ENCODE data around the gene NMD3.
A peak's percentile ranks its signal among the peaks of the same experiment; 100 is the strongest.
"Not testable (repeated sequence)": the region's sequence is repeated elsewhere in the genome, so short reads cannot be mapped to it uniquely, and the experiment has no call there.

The NMD3 gene

DNA sequence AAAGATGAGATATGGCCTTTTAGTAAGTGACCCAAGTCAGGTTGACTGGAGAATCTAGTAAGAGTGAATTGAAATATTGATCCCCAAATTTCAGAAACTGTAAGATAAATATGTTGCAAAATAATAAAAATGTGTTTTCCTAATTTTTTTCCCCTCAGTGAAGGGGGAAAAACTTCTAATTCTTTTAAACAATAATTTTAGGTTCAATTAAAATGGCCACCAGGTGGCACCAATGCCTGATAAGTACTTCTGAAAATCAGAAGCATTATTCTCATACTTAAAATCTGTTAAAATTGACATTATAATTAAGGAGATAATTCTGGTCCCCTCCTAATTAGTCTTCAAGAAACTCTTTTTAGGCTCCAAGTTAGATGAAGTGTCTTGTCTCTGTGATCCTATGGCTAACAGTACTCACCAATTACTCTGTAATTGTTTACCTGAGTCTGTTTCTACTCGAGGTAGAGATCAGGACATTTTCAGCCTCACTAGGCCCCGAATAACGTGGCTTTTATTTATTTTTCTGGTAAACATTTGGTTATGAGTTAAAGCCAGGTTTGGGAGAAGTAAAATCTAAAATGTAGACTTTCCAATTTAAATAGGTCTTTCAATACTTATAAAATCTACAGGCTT lies 52.6 kb downstream of the NMD3 start:
- DNase-seq (ENCODE audit: insufficient read length, low spot score): no peak
- TF ChIP-seq CTCF (IDR thresholded peaks at IDR 0.05; ENCODE audit: insufficient read depth, missing control alignments): peak; percentile 42
- peak; percentile 41 for FAIRE-seq

GRCh38 chr3:161274691-161275298 lies 53.7 kb downstream of the NMD3 start:
- FAIRE-seq: no peak

DNA sequence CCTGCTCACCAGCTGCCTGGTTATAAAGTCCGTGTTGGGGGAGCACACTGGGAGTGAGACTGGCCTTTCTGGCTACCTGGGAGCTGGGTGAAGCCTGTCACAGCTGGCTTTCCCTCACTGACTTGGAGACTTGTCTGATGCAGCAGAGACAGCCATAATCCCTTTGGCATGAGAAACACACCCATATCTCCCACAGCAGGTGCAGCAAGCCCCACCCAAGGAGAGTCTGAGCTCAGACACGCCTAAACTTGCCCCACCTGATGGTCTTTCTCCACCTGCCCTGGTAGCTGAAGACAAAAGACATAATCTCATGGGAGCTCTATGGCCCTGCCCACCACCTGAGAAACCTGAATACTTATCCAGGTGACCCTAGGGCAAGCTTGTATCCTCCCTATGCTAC lies 54.8 kb downstream of the NMD3 start:
- no peak for FAIRE-seq
- no peak for DNase-seq (ENCODE audit: insufficient read length, low spot score)
- TF ChIP-seq CTCF (IDR thresholded peaks at IDR 0.05; ENCODE audit: insufficient read depth, missing control alignments): no peak

More at GRCh38 chr3:161274691-161275298, 53.7 kb downstream of the NMD3 start:
- peak; percentile 41 for TF ChIP-seq CTCF (IDR thresholded peaks at IDR 0.05; ENCODE audit: insufficient read depth, missing control alignments)
- no peak for DNase-seq (ENCODE audit: insufficient read length, low spot score)

GRCh38 chr3:161282387-161282786 lies 61.3 kb downstream of the NMD3 start:
- not testable (repeated sequence) for DNase-seq (ENCODE audit: insufficient read length, low spot score); FAIRE-seq

DNA sequence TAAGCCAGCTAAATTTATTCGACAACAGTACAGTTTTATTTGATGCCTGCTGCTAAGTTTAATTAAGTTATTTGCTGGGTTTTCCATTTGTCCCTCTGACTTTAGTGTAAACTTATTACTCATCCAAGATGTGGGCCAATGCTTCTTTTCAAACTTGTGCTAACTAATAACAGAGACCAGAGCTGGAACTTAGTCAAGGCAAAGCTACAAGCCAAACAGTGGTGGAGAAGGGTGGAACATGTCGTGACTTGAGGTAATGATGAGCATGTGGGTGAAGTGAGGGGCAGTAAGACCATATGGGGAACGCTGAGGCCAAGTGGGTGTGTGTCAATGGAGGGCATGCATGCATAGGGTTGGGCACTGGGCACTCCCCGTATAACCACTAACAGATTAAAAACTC lies 63.9 kb downstream of the NMD3 start:
- DNase-seq (ENCODE audit: insufficient read length, low spot score) (no peak), FAIRE-seq (no peak)
- no peak for TF ChIP-seq CTCF (IDR thresholded peaks at IDR 0.05; ENCODE audit: insufficient read depth, missing control alignments)

DNA sequence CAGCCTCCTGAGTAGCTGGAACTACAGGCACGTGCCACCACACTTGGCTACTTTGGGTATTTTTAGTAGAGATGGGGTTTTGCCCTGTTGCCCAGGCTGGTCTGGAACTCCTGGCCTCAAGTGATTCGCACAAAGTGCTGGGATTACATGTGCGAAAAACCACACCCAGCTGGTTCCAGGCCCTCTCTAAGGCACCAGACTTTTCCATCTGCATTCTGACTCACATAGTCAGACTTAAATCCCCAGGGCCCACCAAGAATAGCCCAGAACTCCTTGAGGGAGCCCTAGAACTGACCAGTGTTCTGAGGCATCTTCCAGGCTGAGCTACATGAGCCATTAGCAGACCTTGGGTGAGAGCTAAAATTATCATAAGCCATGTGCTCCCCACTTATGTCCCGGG lies 68.1 kb downstream of the NMD3 start:
- FAIRE-seq (no peak), DNase-seq (ENCODE audit: insufficient read length, low spot score) (no peak)
- TF ChIP-seq CTCF (IDR thresholded peaks at IDR 0.05; ENCODE audit: insufficient read depth, missing control alignments): no peak

- FAIRE-seq: no peak
- TF ChIP-seq CTCF (IDR thresholded peaks at IDR 0.05; ENCODE audit: insufficient read depth, missing control alignments): no peak
- no peak for DNase-seq (ENCODE audit: insufficient read length, low spot score)
Measured at GRCh38 chr3:161291191-161291901, 70.2 kb downstream of the NMD3 start.

Data from D721Med (cell line).